Thymus (tissue), 11 donors: ENCODE data around the gene LPGAT1. TPM values are rescaled to one million over a fixed set of nuclear protein-coding genes. Genes with fewer than 3 reads are reported as not detected.

Source experiments
- DNase-seq, 9 donors: peaks; one replicate each; pipeline ENCODE4 v3.0.0-alpha.2; 2013; ENCODE audit warnings: low spot score in 9 of 9, low read depth in 6 of 9, missing footprints in 1 of 9
- H3K27ac ChIP-seq, 2 donors: one replicate each; pipeline ENCODE4 v1.5.1; 2013; ENCODE audit warnings: control low read depth in 1 of 2, low read depth in 1 of 2, low read length in 1 of 2, mild to moderate bottlenecking in 1 of 2, moderate library complexity in 1 of 2
- H3K27me3 ChIP-seq, 2 donors: one replicate each; pipeline ENCODE4 v1.5.1; 2013; ENCODE audit warnings: low read length in 1 of 2; ENCODE audit not compliant: control insufficient read depth in 2 of 2, insufficient read depth in 1 of 2
- H3K36me3 ChIP-seq, 2 donors: one replicate each; pipeline ENCODE4 v1.5.1; 2013; ENCODE audit warnings: low read length in 1 of 2, mild to moderate bottlenecking in 1 of 2, moderate library complexity in 1 of 2; ENCODE audit not compliant: control insufficient read depth in 2 of 2, insufficient read depth in 2 of 2
- H3K4me1 ChIP-seq, 2 donors: one replicate each; pipeline ENCODE4 v1.5.1; 2013; ENCODE audit warnings: low read length in 2 of 2; ENCODE audit not compliant: control insufficient read depth in 2 of 2, insufficient read depth in 2 of 2
- H3K4me3 ChIP-seq, 2 donors: one replicate each; pipeline ENCODE4 v1.5.1; 2013; ENCODE audit warnings: low read length in 2 of 2, control low read depth in 1 of 2, mild to moderate bottlenecking in 1 of 2
- H3K9me3 ChIP-seq, 2 donors: one replicate each; pipeline ENCODE4 v1.5.1; 2013; ENCODE audit warnings: low read length in 1 of 2, mild to moderate bottlenecking in 1 of 2; ENCODE audit not compliant: control insufficient read depth in 2 of 2, insufficient read depth in 1 of 2
- WGBS: extraction: QIAGEN DNeasy Blood & Tissue Kit; methylation state at CpG from one replicate; pipeline ENCODE4 v1.1.7; 2013; 5-methylcytosine and 5-hydroxymethylcytosine counted together
- polyA plus RNA-seq: library from polyadenylated mRNA; stranded (reverse); fragments of 200-250 nt; gene quantifications from one replicate; pipeline ENCODE4 v1.2.3, GENCODE V29; 2013
- total RNA-seq: library from RNA; stranded (reverse); fragments of 120-200 nt; gene quantifications from one replicate; pipeline ENCODE4 v1.2.4, GENCODE V29; 2013
- donor health status: healthy.

The LPGAT1 gene
- total and polyA plus RNA-seq, 2 donors: 10.2 to 10.8 TPM

DNA sequence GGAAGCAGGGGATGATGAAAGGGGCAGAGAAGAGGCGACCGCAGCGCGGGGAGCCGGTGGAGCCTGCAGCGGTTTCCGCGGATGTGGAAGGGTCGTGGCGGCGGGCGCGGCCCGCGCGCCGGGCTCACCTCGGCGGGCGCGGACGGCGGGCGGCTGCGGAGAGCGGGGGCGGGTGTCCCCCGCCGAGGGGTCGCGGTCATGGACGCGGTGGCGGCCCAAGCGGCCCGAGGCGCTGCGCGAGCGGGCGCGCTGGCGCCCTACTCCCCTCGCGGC lies 572 bp downstream of the LPGAT1 start:
- no peaks in the 10 kb centered on the region for H3K36me3 ChIP-seq
- 1% methylated on average over 45 of the region's 45 CpGs for WGBS
- H3K27me3 ChIP-seq: peaks cover 0 to 12% of the 10 kb centered on the region in 2 donors
- H3K4me1 ChIP-seq: peaks cover 9 to 13% of the 10 kb centered on the region in 2 donors
- DNase-seq: peak in 1 of 9 donors; percentile 20
- no peaks in the 10 kb centered on the region for H3K9me3 ChIP-seq
- peak overlapping the region; percentile 28 to 91 for H3K4me3 ChIP-seq
- H3K27ac ChIP-seq: peak overlapping the region in 1 of 2 donors; percentile 25

DNA sequence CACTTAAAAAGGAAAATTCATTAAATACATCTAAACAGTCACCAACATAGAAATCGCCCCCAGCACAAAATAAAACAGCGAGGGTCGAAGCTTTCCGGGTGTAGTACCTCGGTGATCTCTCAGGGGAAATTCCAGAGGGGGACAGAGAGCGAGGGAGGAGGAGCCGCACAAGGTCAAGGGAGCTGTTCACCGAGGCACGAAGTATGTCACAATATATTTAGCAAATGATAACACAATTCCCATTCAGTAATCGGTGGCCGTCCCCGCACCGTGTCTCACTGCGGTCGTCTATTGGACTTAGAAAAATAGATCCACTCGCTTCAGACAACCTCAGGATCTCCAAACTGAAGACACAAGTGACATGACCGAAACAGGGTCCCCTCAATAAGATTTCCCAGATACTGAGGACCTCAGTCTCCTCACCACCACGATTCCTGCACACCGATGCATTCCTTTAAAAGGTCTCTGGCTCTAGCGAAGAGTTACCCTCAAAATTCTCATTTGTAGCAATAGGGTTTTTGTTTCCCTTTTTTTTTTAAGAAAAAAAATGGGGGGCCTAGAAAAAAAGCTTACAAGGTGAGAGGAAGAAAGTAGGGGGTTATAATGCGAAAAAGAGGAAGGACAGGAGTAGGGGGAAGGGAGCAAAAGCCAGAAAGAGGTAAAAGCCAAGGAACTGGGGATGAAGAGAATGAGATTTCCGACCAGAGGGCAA lies 1.1 kb downstream of the LPGAT1 start:
- peaks cover 0 to 12% of the 10 kb centered on the region in 2 donors for H3K27me3 ChIP-seq
- H3K27ac ChIP-seq: peak overlapping the region in 1 of 2 donors; percentile 25
- DNase-seq: peak in 1 of 9 donors; percentile 42
- peaks cover 9 to 13% of the 10 kb centered on the region in 2 donors for H3K4me1 ChIP-seq
- H3K4me3 ChIP-seq: peak overlapping the region; percentile 28 to 91
- no peaks in the 10 kb centered on the region for H3K36me3 ChIP-seq
- no peaks in the 10 kb centered on the region for H3K9me3 ChIP-seq
- 48% methylated on average over 22 of the region's 22 CpGs for WGBS

- H3K9me3 ChIP-seq: no peaks in the 10 kb centered on the region
- peaks cover 0 to 12% of the 10 kb centered on the region in 2 donors for H3K27me3 ChIP-seq
- no peak overlapping the region for H3K27ac ChIP-seq
- H3K4me1 ChIP-seq: peaks cover 9 to 13% of the 10 kb centered on the region in 2 donors
- no peaks in the 10 kb centered on the region for H3K36me3 ChIP-seq
- H3K4me3 ChIP-seq: peak overlapping the region in 1 of 2 donors; percentile 8
- 96% methylated on average over 9 of the region's 9 CpGs for WGBS
- DNase-seq: no peak
These were observed 1.8 kb downstream of the LPGAT1 start for GRCh38 chr1:211828584-211829342.

DNA sequence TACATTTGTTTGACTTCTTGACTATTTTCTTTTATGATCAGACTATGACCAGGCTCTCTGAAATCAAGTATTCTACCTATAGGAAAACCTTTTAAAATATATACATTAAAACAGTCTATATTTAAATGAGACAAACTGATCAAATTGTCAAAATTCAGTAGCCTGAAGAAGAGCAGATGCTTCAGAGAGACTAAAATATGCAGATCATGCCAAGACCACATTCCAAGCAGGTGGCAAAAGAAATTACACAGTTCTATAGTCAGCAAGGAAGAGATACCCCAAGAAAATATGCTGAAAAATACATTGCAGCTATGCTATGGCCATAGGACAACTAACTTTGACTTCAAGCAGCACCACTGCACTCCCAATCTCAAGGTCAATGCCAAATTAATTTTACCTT lies 3.5 kb downstream of the LPGAT1 start:
- Histone ChIP-seq H3K4me1 (peaks cover 9 to 13% of the 10 kb centered on the region in 2 donors), H3K36me3 (no peaks in the 10 kb centered on the region), H3K9me3 (no peaks in the 10 kb centered on the region), H3K27me3 (peaks cover 0 to 12% of the 10 kb centered on the region in 2 donors), H3K27ac (no peak overlapping the region), H3K4me3 (no peak overlapping the region)
- no peak for DNase-seq

GRCh38 chr1:211825980-211826379 lies 4.6 kb downstream of the LPGAT1 start:
- peaks cover 0 to 10% of the 10 kb centered on the region in 2 donors for H3K27me3 ChIP-seq
- DNase-seq: no peak
- H3K4me3 ChIP-seq: no peak overlapping the region
- no peak overlapping the region for H3K27ac ChIP-seq
- WGBS: 98% methylated on average over 1 of the region's 1 CpG
- H3K36me3 ChIP-seq: no peaks in the 10 kb centered on the region
- H3K9me3 ChIP-seq: no peaks in the 10 kb centered on the region
- H3K4me1 ChIP-seq: peaks cover 3 to 7% of the 10 kb centered on the region in 2 donors

- Histone ChIP-seq H3K36me3 (no peaks in the 10 kb centered on the region), H3K27me3 (no peaks in the 10 kb centered on the region), H3K4me3 (no peak overlapping the region), H3K4me1 (no peaks in the 10 kb centered on the region), H3K27ac (no peak overlapping the region), H3K9me3 (no peaks in the 10 kb centered on the region)
- DNase-seq: no peak
- 98% methylated on average over 5 of the region's 5 CpGs for WGBS
These were observed 7.7 kb downstream of the LPGAT1 start for GRCh38 chr1:211822677-211823407.

- Histone ChIP-seq H3K4me3 (no peak overlapping the region), H3K27ac (no peak overlapping the region), H3K4me1 (peaks cover 0 to 5% of the 10 kb centered on the region in 2 donors), H3K36me3 (no peaks in the 10 kb centered on the region), H3K27me3 (no peaks in the 10 kb centered on the region), H3K9me3 (no peaks in the 10 kb centered on the region)
- no peak for DNase-seq
These were observed 14.0 kb downstream of the LPGAT1 start for GRCh38 chr1:211816586-211816985.

GRCh38 chr1:211814313-211814712 lies 16.2 kb downstream of the LPGAT1 start:
- Histone ChIP-seq H3K27ac (no peak overlapping the region), H3K4me1 (peaks cover 0 to 5% of the 10 kb centered on the region in 2 donors), H3K36me3 (no peaks in the 10 kb centered on the region), H3K9me3 (no peaks in the 10 kb centered on the region), H3K4me3 (no peak overlapping the region), H3K27me3 (no peaks in the 10 kb centered on the region)
- no peak for DNase-seq
- 98% methylated on average over 1 of the region's 1 CpG for WGBS

GRCh38 chr1:211813590-211813989 lies 17.0 kb downstream of the LPGAT1 start:
- no peaks in the 10 kb centered on the region for H3K27me3 ChIP-seq
- H3K9me3 ChIP-seq: no peaks in the 10 kb centered on the region
- H3K36me3 ChIP-seq: no peaks in the 10 kb centered on the region
- no peak overlapping the region for H3K27ac ChIP-seq
- DNase-seq: peak in 1 of 9 donors; percentile 12
- H3K4me1 ChIP-seq: peaks cover 0 to 5% of the 10 kb centered on the region in 2 donors
- H3K4me3 ChIP-seq: no peak overlapping the region
